Measurements from ENCODE around the gene COL5A2.

DNA sequence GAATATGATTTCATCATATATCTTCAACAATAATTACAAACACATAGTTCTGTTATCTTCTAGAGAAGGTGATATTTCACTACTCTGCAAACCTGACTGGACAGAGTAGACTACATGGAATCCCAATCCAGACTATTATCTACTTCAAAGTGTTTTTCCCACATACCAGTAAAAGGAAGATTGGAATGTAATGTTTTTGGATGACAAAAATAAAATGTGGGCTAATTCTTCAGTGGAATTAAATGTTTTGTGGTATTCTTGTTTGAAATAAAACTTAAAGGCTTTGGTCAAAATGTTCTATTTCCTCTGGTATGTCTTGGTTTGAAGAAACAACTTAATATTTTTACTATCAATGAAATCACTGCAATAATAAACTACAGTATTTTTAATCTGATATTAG, 22.1 kb downstream of the COL5A2 start:
- TF ChIP-seq, protein P1, sequence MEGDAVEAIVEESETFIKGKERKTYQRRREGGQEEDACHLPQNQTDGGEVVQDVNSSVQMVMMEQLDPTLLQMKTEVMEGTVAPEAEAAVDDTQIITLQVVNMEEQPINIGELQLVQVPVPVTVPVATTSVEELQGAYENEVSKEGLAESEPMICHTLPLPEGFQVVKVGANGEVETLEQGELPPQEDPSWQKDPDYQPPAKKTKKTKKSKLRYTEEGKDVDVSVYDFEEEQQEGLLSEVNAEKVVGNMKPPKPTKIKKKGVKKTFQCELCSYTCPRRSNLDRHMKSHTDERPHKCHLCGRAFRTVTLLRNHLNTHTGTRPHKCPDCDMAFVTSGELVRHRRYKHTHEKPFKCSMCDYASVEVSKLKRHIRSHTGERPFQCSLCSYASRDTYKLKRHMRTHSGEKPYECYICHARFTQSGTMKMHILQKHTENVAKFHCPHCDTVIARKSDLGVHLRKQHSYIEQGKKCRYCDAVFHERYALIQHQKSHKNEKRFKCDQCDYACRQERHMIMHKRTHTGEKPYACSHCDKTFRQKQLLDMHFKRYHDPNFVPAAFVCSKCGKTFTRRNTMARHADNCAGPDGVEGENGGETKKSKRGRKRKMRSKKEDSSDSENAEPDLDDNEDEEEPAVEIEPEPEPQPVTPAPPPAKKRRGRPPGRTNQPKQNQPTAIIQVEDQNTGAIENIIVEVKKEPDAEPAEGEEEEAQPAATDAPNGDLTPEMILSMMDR (IDR thresholded peaks at IDR 0.05) = no peak
- TF ChIP-seq POLR2AphosphoS5 (IDR thresholded peaks at IDR 0.05) = no peak
- TF ChIP-seq POLR2A (IDR thresholded peaks at IDR 0.05) = no peak
